Measurements from ENCODE around the gene ATP6V1C2.
"Not testable (repeated sequence)": the region's sequence is repeated elsewhere in the genome, so short reads cannot be mapped to it uniquely, and the experiment has no call there.

Gene ATP6V1C2

DNA sequence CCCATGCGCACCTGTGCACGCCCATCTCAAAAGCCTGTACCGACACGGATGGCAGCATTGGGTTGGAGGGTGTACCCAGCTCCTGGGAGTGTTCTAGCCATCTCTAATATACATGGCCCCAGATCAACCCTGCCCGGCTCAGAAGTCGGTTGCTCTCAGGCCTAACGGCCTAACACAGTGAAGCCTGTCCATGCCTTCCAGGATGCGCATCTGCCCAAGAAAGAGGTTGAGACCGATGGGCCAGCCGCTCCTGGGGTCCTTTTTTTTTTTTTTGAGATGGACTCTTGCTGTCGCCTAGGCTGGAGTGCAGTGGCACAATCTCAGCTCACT, 59.0 kb downstream of the ATP6V1C2 start:
- no peak overlapping the region for H3K4me3 ChIP-seq (replicated peaks; ENCODE audit: low read depth, low read length)
- no peak for DNase-seq (ENCODE audit: extremely low read depth, low read depth)
- TF ChIP-seq, protein P1, sequence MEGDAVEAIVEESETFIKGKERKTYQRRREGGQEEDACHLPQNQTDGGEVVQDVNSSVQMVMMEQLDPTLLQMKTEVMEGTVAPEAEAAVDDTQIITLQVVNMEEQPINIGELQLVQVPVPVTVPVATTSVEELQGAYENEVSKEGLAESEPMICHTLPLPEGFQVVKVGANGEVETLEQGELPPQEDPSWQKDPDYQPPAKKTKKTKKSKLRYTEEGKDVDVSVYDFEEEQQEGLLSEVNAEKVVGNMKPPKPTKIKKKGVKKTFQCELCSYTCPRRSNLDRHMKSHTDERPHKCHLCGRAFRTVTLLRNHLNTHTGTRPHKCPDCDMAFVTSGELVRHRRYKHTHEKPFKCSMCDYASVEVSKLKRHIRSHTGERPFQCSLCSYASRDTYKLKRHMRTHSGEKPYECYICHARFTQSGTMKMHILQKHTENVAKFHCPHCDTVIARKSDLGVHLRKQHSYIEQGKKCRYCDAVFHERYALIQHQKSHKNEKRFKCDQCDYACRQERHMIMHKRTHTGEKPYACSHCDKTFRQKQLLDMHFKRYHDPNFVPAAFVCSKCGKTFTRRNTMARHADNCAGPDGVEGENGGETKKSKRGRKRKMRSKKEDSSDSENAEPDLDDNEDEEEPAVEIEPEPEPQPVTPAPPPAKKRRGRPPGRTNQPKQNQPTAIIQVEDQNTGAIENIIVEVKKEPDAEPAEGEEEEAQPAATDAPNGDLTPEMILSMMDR (IDR thresholded peaks at IDR 0.05; ENCODE audit: low read depth, low read length, missing control alignments): no peak

DNA sequence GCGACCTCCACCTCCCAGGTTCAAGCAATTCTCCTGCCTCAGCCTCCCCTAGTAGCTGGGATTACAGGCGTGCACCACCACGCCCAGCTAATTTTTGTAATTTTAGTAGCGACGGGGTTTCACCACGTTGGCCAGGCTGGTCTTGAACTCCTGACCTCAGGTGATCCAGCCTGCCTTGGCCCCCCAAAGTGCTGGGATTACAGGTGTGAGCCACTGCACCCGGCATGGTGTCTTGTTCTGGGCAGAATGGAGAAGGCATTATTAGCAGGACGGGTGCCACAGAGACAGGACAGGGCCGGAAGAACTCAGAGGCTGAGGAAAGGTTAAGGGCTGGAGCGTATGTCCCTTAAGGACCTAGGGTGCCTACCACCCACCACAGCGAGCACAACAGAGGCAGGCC, 59.4 kb downstream of the ATP6V1C2 start:
- H3K4me3 ChIP-seq (replicated peaks; ENCODE audit: low read depth, low read length); DNase-seq (ENCODE audit: extremely low read depth, low read depth): not testable (repeated sequence)

DNA sequence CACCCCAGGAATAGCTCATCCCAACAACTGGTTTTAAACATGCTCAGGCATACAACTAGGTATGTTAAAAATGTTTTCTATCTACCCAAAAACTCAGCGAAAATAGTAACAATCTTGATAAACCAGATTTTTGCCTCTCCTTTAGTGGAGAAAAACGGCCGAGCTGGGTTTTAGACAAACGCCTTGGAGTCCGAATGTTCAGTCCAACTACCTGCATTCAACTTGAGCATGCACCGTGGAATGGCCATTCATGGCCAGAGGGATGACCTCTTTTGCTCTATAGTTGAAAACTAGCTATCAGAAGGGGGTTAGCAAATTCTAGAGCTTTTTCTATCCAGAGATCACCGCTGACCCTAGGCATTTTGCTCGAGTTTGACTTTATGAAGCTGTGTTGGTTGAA, 60.3 kb downstream of the ATP6V1C2 start:
- DNase-seq (ENCODE audit: extremely low read depth, low read depth): no peak
- H3K4me3 ChIP-seq (replicated peaks; ENCODE audit: low read depth, low read length): no peak overlapping the region
- TF ChIP-seq, protein P1 (IDR thresholded peaks at IDR 0.05; ENCODE audit: low read depth, low read length, missing control alignments): no peak

DNA sequence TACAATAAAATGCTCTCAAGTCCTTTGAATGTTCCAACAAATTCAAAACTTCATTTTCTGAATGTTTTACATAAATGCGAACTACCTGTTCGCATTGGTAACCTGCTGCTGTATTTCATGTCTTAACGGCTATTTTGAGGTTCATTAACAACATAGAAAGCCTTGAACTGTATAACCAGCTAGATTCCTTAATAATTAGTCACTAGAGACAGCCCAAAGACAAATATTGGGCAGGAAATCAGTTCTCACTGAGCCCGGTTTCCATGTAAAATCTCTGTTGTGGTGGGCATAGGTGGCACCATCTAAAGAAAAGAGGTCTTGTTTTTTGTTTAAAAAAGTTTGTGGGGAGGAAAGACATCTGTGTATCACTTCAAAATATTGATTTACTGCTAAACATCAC, 62.0 kb downstream of the ATP6V1C2 start:
- DNase-seq (ENCODE audit: extremely low read depth, low read depth): no peak
- TF ChIP-seq, protein P1 (IDR thresholded peaks at IDR 0.05; ENCODE audit: low read depth, low read length, missing control alignments): no peak
- no peak overlapping the region for H3K4me3 ChIP-seq (replicated peaks; ENCODE audit: low read depth, low read length)

DNA sequence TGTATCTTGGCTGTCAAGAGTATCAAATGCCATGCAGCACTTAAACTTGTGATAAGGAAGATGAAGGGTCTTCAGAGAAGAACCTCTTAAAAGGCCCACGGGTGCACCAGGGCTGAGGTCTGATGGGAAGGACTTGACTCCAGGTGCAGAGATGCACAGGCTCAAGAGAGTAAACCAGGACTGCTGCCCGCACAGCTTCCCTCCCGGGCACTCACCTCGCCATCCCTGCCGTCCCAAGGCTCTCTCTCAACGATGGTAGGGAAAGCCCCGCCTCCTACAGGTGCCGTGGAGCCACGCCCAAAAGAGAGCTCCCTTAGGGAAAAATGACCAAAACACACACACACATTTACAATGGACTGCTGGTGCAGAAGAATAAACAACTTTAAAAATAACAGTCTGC, 63.3 kb downstream of the ATP6V1C2 start:
- no peak for DNase-seq (ENCODE audit: extremely low read depth, low read depth)
- TF ChIP-seq, protein P1 (IDR thresholded peaks at IDR 0.05; ENCODE audit: low read depth, low read length, missing control alignments): no peak
- no peak overlapping the region for H3K4me3 ChIP-seq (replicated peaks; ENCODE audit: low read depth, low read length)

DNA sequence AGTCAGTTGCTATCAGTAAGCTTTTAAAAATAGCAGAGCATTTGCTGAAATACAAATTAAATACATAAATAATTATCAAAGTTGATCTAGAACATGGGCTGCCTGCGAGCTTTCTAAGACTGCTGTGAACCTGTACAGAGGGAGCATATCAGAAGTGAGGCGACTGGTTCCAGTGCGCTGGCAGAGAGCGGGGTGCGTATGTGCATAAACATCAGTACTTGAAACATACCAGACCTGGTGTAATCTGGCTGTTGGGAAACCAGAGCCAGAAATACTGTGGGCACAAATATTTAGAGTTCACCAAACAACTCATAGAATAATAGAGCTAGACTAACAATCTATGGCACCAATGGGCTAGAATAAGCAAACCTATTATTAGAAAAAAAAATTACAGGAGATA, 63.8 kb downstream of the ATP6V1C2 start:
- TF ChIP-seq, protein P1 (IDR thresholded peaks at IDR 0.05; ENCODE audit: low read depth, low read length, missing control alignments): no peak
- H3K4me3 ChIP-seq (replicated peaks; ENCODE audit: low read depth, low read length): no peak overlapping the region

DNA sequence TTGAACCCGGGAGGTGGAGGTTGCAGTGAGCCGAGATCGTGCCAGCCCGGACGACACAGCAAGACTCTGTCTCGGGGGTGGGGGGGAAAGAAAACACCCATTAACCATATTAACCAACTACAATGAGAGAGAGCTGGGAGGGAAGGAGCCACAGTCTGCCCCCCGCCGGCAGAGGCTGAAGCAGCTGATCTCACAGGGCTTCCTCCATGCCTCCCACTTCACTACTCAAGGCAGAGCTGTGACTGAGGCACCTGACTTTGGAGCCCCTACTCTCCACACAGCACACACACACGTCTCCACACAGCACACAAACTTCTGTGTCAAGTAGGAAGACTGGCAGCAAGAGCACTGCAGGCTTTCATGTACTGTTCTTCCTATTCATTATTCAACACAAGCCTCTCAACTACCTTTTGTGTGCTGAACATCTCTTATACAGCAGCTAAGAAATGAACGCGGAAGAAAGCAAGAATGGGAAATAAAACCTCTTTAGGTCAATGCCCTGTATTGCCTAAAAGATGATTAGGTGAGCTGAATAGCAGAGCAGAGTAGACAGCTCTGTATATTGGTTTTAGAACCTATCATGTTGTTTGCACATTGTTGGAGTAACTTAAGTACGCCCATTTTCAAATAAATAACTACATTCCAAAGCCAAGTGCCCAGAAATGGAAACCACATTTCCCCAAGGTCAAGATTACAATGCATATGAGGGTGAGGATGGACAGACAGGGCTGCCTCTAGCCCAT, 65.0 kb downstream of the ATP6V1C2 start:
- TF ChIP-seq, protein P1 (IDR thresholded peaks at IDR 0.05; ENCODE audit: low read depth, low read length, missing control alignments): no peak
- no peak overlapping the region for H3K4me3 ChIP-seq (replicated peaks; ENCODE audit: low read depth, low read length)
- DNase-seq (ENCODE audit: extremely low read depth, low read depth): no peak

More for the DNA sequence above, 63.8 kb downstream of the ATP6V1C2 start:
- DNase-seq (ENCODE audit: extremely low read depth, low read depth): no peak

All from HFF-Myc (cell line).